Measurements from ENCODE around the gene RIPPLY2. TPM values are rescaled to one million over a fixed set of nuclear protein-coding genes. Genes with fewer than 3 reads are reported as not detected.

Gene RIPPLY2
- total RNA-seq, 1 experiment from 2014 or later = not detected

DNA sequence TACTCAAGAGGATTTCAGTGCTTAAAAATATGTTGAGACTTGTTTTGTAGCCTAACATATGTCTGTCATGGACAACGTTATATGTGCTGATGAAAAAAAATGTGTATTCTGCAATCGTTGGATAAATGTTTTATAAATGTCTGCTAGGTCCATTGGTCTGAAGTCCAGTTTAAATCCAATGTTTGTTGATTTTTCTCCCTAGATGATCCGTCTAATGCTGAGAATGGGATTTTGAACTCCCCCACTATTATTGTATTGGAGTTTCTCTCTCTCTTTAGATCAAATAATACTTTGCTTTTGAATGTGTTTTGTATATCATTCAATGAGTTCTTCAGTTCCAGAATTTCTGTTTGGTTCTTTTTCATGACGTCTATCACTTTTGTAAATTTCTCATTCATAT, 51.2 kb downstream of the RIPPLY2 start:
- DNase-seq (ENCODE audit: low spot score) = no peak

GRCh38 chr6:83905648-83906047, 52.5 kb downstream of the RIPPLY2 start:
- DNase-seq (ENCODE audit: low spot score) = no peak

Other genes with a start within 250 kb of the RIPPLY2 start
- not detected in 2 replicates for gene SNAP91, start 144.3 kb upstream of the RIPPLY2 start, total RNA-seq (2014; rRNA removed; shearing (Covaris generic))
- gene CYB5R4, start 6.3 kb downstream of the RIPPLY2 start, total RNA-seq (2014; rRNA removed; shearing (Covaris generic)) = 5.5 and 7.8 TPM in 2 replicates
- 7.6 and 10.5 TPM in 2 replicates for gene MRAP2, start 180.4 kb downstream of the RIPPLY2 start, total RNA-seq (2014; rRNA removed; shearing (Covaris generic))

All from HT-29 (cell line).